Skeletal muscle tissue (tissue), 4 donors: ENCODE results near the gene BRF1. TPM values are rescaled to one million over a fixed set of nuclear protein-coding genes. Genes with fewer than 3 reads are reported as not detected.
"Not testable (repeated sequence)": the region's sequence is repeated elsewhere in the genome, so short reads cannot be mapped to it uniquely, and the experiment has no call there.

Source experiments
- H3K27ac ChIP-seq: one replicate; pipeline ENCODE4 v1.7.0; 2013; ENCODE audit warnings: mild to moderate bottlenecking, low read depth, low read length, inconsistent platforms
- H3K27me3 ChIP-seq, 3 donors: one replicate each; pipeline ENCODE4 v1.7.0; 2013; ENCODE audit warnings: low read length in 3 of 3; ENCODE audit not compliant: control insufficient read depth in 3 of 3, insufficient read depth in 3 of 3
- H3K36me3 ChIP-seq, 3 donors: one replicate each; pipeline ENCODE4 v1.7.0; 2013; ENCODE audit warnings: low read length in 3 of 3; ENCODE audit not compliant: control insufficient read depth in 3 of 3, insufficient read depth in 3 of 3
- H3K4me1 ChIP-seq, 3 donors: one replicate each; pipeline ENCODE4 v1.7.0; 2013; ENCODE audit warnings: low read length in 3 of 3, mild to moderate bottlenecking in 3 of 3; ENCODE audit not compliant: control insufficient read depth in 3 of 3, insufficient read depth in 3 of 3
- H3K4me3 ChIP-seq, 3 donors: one replicate each; pipeline ENCODE4 v1.7.0; 2013; ENCODE audit warnings: low read length in 3 of 3
- H3K9ac ChIP-seq, 3 donors: one replicate each; pipeline ENCODE4 v1.7.0; 2013; ENCODE audit warnings: low read length in 3 of 3, mild to moderate bottlenecking in 3 of 3, moderate library complexity in 2 of 3, low read depth in 1 of 3
- H3K9me3 ChIP-seq, 3 donors: one replicate each; pipeline ENCODE4 v1.7.0; 2013; ENCODE audit warnings: low read length in 3 of 3; ENCODE audit not compliant: control insufficient read depth in 3 of 3
- total RNA-seq: library from RNA; depleted of rRNA; stranded (reverse); fragments of >200 nt; gene quantifications from one replicate; pipeline ENCODE4 v1.2.3, GENCODE V29; 2014
- donor health status: Osteomylitis.

The BRF1 gene
- total RNA-seq, 1 donor from 2014 or later = 38.1 TPM

DNA sequence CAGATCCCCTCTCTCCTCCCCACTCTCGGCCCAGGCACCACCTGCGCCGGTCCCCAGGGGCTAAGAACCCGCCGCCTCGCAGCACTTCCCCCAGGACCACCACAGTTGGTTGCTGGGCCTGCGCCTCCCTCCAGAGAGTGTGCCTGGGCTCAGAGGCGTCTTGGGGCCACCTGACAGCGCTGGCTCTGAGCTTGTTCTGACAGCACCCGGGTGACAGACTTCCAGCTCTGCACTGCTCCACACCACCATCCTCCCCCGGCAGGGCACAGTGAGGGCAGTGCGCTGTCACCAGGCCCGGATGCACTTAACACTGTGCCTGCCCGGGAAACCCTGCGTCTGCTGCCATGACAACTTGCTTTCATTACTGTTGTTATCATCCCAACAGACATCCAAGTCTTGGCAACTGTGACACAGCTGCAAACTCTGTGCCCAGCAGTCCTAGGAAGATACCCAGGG lies 6.6 kb downstream of the BRF1 start:
- Histone ChIP-seq H3K9me3 (no peaks in the 10 kb centered on the region), H3K27ac (no peak overlapping the region)

DNA sequence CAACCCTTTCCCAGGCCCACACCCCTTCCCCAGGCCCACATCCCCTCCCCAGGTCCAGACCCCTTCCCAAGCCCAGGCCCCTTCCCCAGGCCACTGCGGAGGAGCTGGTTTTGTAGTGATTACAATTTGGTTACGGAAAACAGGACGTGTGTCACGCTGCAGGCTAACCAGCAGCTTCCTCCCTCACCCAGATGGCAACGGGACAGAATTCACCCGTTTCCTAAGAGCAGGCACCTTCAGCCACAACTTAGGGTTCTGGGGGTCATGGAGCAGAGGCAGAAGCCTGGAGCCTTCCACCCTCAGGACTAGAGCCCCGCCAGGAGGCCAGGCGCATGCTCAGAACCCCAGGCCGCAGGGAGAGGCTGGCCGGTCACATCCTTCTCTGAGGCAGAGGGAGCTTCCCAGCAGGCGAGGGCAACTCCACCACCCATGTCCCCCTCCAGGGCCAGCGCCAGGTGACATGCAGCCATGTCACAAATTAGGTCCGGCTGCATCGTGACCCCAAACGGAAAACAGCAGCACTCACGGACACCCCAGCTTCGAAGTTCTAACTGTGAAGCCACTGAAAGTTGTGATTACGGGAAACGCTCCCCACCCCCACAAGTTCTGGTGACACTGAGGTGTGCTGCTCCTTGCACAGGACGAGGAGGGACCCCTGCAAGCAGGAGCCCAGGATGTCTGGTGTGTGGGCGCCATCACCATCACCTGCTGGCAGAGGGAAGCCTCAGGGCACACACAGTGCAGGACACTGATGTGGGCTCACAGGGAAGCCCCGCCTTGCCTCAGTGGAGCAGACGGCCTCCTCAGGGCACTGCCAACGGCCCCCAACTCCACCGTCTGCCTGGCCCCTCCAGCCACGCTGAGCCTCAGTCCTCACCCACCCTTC lies 7.7 kb downstream of the BRF1 start:
- no peaks in the 10 kb centered on the region for H3K9me3 ChIP-seq
- H3K9ac ChIP-seq = peak overlapping the region in 2 of 3 donors; percentile 33 to 62
- H3K27ac ChIP-seq = no peak overlapping the region
- H3K27me3 ChIP-seq = no peaks in the 10 kb centered on the region
- no peaks in the 10 kb centered on the region for H3K36me3 ChIP-seq
- peaks cover 13 to 35% (median 24%) of the 10 kb centered on the region in 3 donors for H3K4me1 ChIP-seq
- H3K4me3 ChIP-seq = no peak overlapping the region

More for the DNA sequence above, 6.6 kb downstream of the BRF1 start:
- Histone ChIP-seq H3K36me3 (no peaks in the 10 kb centered on the region), H3K27me3 (no peaks in the 10 kb centered on the region), H3K4me1 (peaks cover 13 to 36% (median 25%) of the 10 kb centered on the region in 3 donors), H3K9ac (peak overlapping the region; percentile 27 to 62 (median 45)), H3K4me3 (peak overlapping the region in 2 of 3 donors; percentile 14 to 35)

- no peak overlapping the region for H3K27ac ChIP-seq
- no peaks in the 10 kb centered on the region for H3K9me3 ChIP-seq
- H3K9ac ChIP-seq = no peak overlapping the region
- peaks cover 0 to 5% (median 3%) of the 10 kb centered on the region in 3 donors for H3K36me3 ChIP-seq
- H3K4me1 ChIP-seq = peaks cover 19 to 47% (median 27%) of the 10 kb centered on the region in 3 donors
- no peak overlapping the region for H3K4me3 ChIP-seq
- H3K27me3 ChIP-seq = no peaks in the 10 kb centered on the region
These were observed 10.0 kb downstream of the BRF1 start for GRCh38 chr14:105290621-105291346.

- peaks cover 14 to 46% (median 20%) of the 10 kb centered on the region in 3 donors for H3K4me1 ChIP-seq
- H3K9me3 ChIP-seq, H3K27me3 ChIP-seq, H3K27ac ChIP-seq, H3K36me3 ChIP-seq, H3K9ac ChIP-seq, H3K4me3 ChIP-seq: not testable (repeated sequence)
These were observed 11.9 kb downstream of the BRF1 start for GRCh38 chr14:105288936-105289335.

GRCh38 chr14:105287249-105288102 lies 13.3 kb downstream of the BRF1 start:
- Histone ChIP-seq H3K27ac (no peak overlapping the region), H3K27me3 (no peaks in the 10 kb centered on the region), H3K9ac (no peak overlapping the region), H3K4me1 (peaks cover 7 to 32% (median 11%) of the 10 kb centered on the region in 3 donors), H3K9me3 (no peaks in the 10 kb centered on the region), H3K36me3 (peaks cover 4 to 6% (median 5%) of the 10 kb centered on the region in 3 donors), H3K4me3 (no peak overlapping the region)

DNA sequence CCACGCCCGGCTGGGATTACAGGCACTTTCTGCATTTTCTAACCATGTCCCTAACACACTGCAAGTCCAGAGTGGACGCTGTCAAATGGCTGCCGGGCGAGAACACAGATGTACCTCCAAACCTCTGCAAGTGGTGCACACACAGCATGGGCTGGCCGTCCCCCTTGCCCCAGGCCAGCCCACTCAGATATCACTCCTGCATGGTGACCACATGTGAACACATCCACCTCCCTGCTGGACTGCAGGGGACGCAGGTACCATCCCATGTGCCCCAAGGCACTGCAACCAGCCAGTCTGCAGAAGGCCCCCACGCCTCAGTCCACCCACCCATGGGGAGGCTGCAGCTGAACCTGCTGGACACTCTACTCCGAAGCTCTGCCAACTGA lies 14.0 kb downstream of the BRF1 start:
- H3K27me3 ChIP-seq = no peaks in the 10 kb centered on the region
- peaks cover 8 to 33% (median 15%) of the 10 kb centered on the region in 3 donors for H3K4me1 ChIP-seq
- H3K36me3 ChIP-seq = peaks cover 5 to 6% (median 5%) of the 10 kb centered on the region in 3 donors
- no peaks in the 10 kb centered on the region for H3K9me3 ChIP-seq
- no peak overlapping the region for H3K9ac ChIP-seq
- no peak overlapping the region for H3K4me3 ChIP-seq
- no peak overlapping the region for H3K27ac ChIP-seq

- Histone ChIP-seq H3K27me3 (no peaks in the 10 kb centered on the region), H3K9ac (no peak overlapping the region), H3K4me3 (no peak overlapping the region), H3K36me3 (peaks cover 6 to 11% (median 7%) of the 10 kb centered on the region in 3 donors), H3K4me1 (peaks cover 10 to 38% (median 19%) of the 10 kb centered on the region in 3 donors), H3K9me3 (no peaks in the 10 kb centered on the region), H3K27ac (no peak overlapping the region)
These were observed 15.6 kb downstream of the BRF1 start for GRCh38 chr14:105285174-105285573.

DNA sequence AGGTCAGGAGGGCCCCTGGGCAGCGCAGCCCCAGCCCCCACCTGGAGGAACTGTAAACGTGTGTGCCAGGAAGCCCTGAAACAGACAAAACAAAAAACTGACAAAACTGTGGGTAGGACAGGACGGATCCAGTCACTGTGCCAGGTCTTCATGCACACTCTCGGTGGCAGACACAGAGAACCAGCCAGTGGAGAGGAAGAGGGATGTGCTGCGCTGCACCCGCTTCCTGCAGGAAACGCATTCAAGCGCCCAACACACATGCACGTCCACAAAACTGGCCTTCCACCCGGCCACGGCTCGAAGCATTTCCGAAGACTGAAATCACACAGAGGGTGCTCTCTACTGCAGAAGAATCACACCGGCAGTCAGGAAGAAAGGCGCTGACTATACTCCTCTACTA lies 16.9 kb downstream of the BRF1 start:
- Histone ChIP-seq H3K9me3 (no peaks in the 10 kb centered on the region), H3K4me1 (peaks cover 10 to 39% (median 21%) of the 10 kb centered on the region in 3 donors), H3K9ac (no peak overlapping the region), H3K27ac (no peak overlapping the region), H3K4me3 (no peak overlapping the region), H3K27me3 (no peaks in the 10 kb centered on the region), H3K36me3 (peaks cover 6 to 11% (median 7%) of the 10 kb centered on the region in 3 donors)

DNA sequence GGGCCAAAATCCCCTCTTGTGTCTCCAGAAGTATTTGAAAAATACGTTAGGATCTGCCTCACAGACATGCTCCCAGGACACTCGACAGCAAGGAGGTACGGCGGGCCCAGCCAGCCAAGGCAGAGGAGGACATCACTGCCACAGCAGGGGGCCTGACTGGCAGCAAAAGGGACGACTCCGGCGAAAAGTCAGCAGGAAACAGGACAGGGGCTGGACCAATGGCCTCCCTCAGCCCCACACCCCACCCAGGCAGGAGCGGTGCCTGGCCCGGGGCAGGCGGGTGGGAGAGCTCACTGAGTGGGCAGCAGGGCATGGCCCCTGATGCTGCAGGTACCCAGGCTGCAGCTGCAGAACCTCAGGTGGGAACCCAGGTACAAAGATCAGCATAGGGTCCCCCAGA lies 17.8 kb downstream of the BRF1 start:
- Histone ChIP-seq H3K9me3 (no peaks in the 10 kb centered on the region), H3K4me1 (peaks cover 10 to 42% (median 23%) of the 10 kb centered on the region in 3 donors), H3K27me3 (no peaks in the 10 kb centered on the region), H3K4me3 (no peak overlapping the region), H3K9ac (no peak overlapping the region), H3K36me3 (peaks cover 6 to 11% (median 7%) of the 10 kb centered on the region in 3 donors), H3K27ac (no peak overlapping the region)
